Right lobe of liver (tissue), 4 donors: ENCODE data around the gene MYO3B.

Experiments
- POLR2A ChIP-seq: fragments of 450-650 bp; IDR thresholded peaks from one replicate; pipeline ENCODE4 v1.6.1; 2017; ENCODE audit warnings: antibody characterized with exemption, mild to moderate bottlenecking
- TF ChIP-seq, protein P1 (sequence below), 4 donors: fragments of 200-600 bp in 3 of 4; fragments of 450-650 bp in 1 of 4; IDR thresholded peaks; one replicate each; pipeline versions ENCODE4 v1.5.1 to v1.8.0; 2016 to 2022; ENCODE audit warnings: antibody characterized with exemption in 4 of 4, mild to moderate bottlenecking in 2 of 4
- donor health status: DM: no; HTN: no; CAD: no.
- donor health status: DM: no; HTN: no; CAD: no.
- donor health status: DM: no; HTN: yes; CAD: no.

DNA sequence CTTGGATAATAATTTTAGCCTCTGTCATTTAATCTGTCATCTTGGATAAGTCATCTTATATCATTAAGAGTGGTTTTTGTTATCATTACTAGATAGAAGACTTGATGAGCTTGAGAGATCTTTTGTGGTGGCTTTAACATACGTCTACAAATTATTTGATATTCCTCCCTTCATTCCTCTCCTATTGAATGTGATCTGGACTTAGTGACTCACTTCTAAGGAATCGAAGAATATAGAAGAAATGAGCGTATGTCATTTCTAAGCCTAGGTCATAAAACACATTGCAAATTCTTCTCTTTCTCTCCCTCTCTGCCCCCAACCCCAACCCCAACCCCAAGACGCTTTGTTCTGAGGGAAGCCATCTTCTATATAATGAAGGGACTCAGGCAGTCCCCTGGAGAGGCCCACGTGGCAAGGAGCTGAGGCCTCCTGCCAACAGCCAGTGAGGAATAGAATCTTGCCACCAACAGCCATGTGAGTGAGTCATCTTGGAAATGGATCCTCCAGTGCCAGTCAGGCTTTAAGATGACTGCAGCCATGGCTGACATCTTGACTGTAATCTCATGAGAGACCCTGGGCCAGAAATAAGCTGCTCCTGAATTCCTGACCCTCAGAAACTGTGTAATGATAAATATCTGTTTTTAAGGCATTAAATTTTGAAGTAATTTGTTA is 315.6 kb downstream of the MYO3B start:
- TF ChIP-seq, protein P1, sequence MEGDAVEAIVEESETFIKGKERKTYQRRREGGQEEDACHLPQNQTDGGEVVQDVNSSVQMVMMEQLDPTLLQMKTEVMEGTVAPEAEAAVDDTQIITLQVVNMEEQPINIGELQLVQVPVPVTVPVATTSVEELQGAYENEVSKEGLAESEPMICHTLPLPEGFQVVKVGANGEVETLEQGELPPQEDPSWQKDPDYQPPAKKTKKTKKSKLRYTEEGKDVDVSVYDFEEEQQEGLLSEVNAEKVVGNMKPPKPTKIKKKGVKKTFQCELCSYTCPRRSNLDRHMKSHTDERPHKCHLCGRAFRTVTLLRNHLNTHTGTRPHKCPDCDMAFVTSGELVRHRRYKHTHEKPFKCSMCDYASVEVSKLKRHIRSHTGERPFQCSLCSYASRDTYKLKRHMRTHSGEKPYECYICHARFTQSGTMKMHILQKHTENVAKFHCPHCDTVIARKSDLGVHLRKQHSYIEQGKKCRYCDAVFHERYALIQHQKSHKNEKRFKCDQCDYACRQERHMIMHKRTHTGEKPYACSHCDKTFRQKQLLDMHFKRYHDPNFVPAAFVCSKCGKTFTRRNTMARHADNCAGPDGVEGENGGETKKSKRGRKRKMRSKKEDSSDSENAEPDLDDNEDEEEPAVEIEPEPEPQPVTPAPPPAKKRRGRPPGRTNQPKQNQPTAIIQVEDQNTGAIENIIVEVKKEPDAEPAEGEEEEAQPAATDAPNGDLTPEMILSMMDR (IDR thresholded peaks at IDR 0.05), result no peak
- TF ChIP-seq POLR2A, result no peak
